Esophagus squamous epithelium (tissue), 4 donors: ENCODE results near the gene DNAJC1.

Experiments used
- POLR2A ChIP-seq, 4 donors: fragments of 450-650 bp; IDR thresholded peaks; one replicate each; pipeline ENCODE4 v1.6.1; 2017; ENCODE audit warnings: antibody characterized with exemption in 4 of 4, mild to moderate bottlenecking in 4 of 4, moderate library complexity in 3 of 4
- TF ChIP-seq, protein P1 (sequence below), 6 experiments: fragments of 450-650 bp in 4 of 6; fragments of 200-600 bp in 2 of 6; sonication (generic) in 2 of 6; IDR thresholded peaks; one replicate each; pipeline ENCODE4 v1.5.1; 2016 to 2019; ENCODE audit warnings: antibody characterized with exemption in 6 of 6, mild to moderate bottlenecking in 4 of 6, moderate library complexity in 4 of 6

DNA sequence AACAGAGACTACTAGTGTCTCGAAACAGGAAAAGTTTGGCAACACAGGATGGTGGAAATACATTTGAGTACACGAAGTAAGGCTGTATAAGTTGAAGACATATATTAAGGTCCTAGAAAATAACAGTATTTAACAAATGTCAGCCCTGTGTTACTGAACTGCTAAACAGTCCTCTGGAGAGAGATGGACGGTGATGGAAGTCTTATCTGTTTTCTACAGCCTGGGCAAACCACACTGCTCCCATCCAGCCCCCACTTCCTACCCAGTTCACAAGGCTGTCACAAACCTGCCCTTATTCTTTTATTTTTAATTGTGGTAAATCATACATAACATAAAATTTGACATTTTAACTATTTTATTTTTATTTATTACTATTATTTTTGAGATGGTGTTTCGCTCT, 179.1 kb downstream of the DNAJC1 start:
- TF ChIP-seq, protein P1, sequence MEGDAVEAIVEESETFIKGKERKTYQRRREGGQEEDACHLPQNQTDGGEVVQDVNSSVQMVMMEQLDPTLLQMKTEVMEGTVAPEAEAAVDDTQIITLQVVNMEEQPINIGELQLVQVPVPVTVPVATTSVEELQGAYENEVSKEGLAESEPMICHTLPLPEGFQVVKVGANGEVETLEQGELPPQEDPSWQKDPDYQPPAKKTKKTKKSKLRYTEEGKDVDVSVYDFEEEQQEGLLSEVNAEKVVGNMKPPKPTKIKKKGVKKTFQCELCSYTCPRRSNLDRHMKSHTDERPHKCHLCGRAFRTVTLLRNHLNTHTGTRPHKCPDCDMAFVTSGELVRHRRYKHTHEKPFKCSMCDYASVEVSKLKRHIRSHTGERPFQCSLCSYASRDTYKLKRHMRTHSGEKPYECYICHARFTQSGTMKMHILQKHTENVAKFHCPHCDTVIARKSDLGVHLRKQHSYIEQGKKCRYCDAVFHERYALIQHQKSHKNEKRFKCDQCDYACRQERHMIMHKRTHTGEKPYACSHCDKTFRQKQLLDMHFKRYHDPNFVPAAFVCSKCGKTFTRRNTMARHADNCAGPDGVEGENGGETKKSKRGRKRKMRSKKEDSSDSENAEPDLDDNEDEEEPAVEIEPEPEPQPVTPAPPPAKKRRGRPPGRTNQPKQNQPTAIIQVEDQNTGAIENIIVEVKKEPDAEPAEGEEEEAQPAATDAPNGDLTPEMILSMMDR (IDR thresholded peaks at IDR 0.05) = no peak
- no peak for TF ChIP-seq POLR2A (IDR thresholded peaks at IDR 0.05)
